ENCODE data around the gene AGPAT1. TPM values are rescaled to one million over a fixed set of nuclear protein-coding genes. Genes with fewer than 3 reads are reported as not detected.
"Not testable (repeated sequence)": the region's sequence is repeated elsewhere in the genome, so short reads cannot be mapped to it uniquely, and the experiment has no call there.

AGPAT1 gene
- 12.9 TPM for total RNA-seq

- peak; percentile 99 for DNase-seq
These were observed at the start of gene AGPAT1 for GRCh38 chr6:32175711-32176475. Gene AGPAT1 (minus strand): TSS chr6:32176084. CDS start chr6:32171496, 4,588 bp downstream.

- no peak for DNase-seq
These were observed 48.8 kb upstream of the AGPAT1 start for GRCh38 chr6:32224696-32225095.

GRCh38 chr6:32223258-32224235 lies 47.7 kb upstream of the AGPAT1 start, which contains the start of gene NOTCH4:
Gene NOTCH4 (minus strand): TSS chr6:32224067. CDS start chr6:32223928, 139 bp downstream.
- no peak for DNase-seq

- DNase-seq, result peak; percentile 14
These were observed 46.7 kb upstream of the AGPAT1 start for GRCh38 chr6:32222333-32223230.

- DNase-seq, result no peak
These were observed 44.1 kb upstream of the AGPAT1 start for GRCh38 chr6:32220021-32220420.

GRCh38 chr6:32218167-32218566 lies 42.3 kb upstream of the AGPAT1 start:
- no peak for DNase-seq

- DNase-seq, result no peak
These were observed 41.1 kb upstream of the AGPAT1 start for GRCh38 chr6:32216998-32217397.

- DNase-seq, result no peak
These were observed 40.4 kb upstream of the AGPAT1 start for GRCh38 chr6:32216285-32216684.

GRCh38 chr6:32215617-32216016 lies 39.7 kb upstream of the AGPAT1 start:
- no peak for DNase-seq

GRCh38 chr6:32214126-32214525 lies 38.2 kb upstream of the AGPAT1 start:
- DNase-seq, result no peak

- DNase-seq, result no peak
These were observed 37.8 kb upstream of the AGPAT1 start for GRCh38 chr6:32213649-32214048.

- no peak for DNase-seq
These were observed 36.3 kb upstream of the AGPAT1 start for GRCh38 chr6:32212076-32212760.

- not testable (repeated sequence) for DNase-seq
These were observed 35.5 kb upstream of the AGPAT1 start for GRCh38 chr6:32211432-32211831.

- no peak for DNase-seq
These were observed 34.3 kb upstream of the AGPAT1 start for GRCh38 chr6:32210191-32210601.

GRCh38 chr6:32208996-32209395 lies 33.1 kb upstream of the AGPAT1 start:
- no peak for DNase-seq

GRCh38 chr6:32204268-32204715 lies 28.4 kb upstream of the AGPAT1 start:
- no peak for DNase-seq

- DNase-seq, result no peak
These were observed 27.8 kb upstream of the AGPAT1 start for GRCh38 chr6:32203426-32204267.

GRCh38 chr6:32202186-32202585 lies 26.3 kb upstream of the AGPAT1 start:
- DNase-seq, result no peak

- DNase-seq, result no peak
These were observed 25.0 kb upstream of the AGPAT1 start for GRCh38 chr6:32200711-32201475.

Measured in tongue (tissue), 2 donors.